Activated naive CD4-positive, alpha-beta T cell treated with anti-CD3 and anti-CD28 coated beads for 36 hours (primary cell): ENCODE measurements around the gene CEACAM1. TPM values are rescaled to one million over a fixed set of nuclear protein-coding genes. Genes with fewer than 3 reads are reported as not detected.
"Not testable (repeated sequence)": the region's sequence is repeated elsewhere in the genome, so short reads cannot be mapped to it uniquely, and the experiment has no call there.

ENCODE experiments used
- CTCF ChIA-PET: fragments of 350-600 bp; sonication (Branson Sonifier 250); formaldehyde crosslinking; loops from one replicate; lab custom pipeline; 2021; ENCODE audit warnings: antibody characterized with exemption; lab: Charles Lee
- DNase-seq: peaks from one replicate; pipeline ENCODE4 v3.0.0-alpha.2; 2020
- H3K27ac Mint-ChIP-seq: one replicate; pipeline ENCODE4 v1.8.0; 2021; ENCODE audit warnings: mild to moderate bottlenecking, mixed read lengths
- H3K27me3 Mint-ChIP-seq: one replicate; pipeline ENCODE4 v1.8.0; 2021; ENCODE audit warnings: low read depth, mixed read lengths
- H3K36me3 Mint-ChIP-seq: one replicate; pipeline ENCODE4 v1.8.0; 2021; ENCODE audit warnings: low read depth, mixed read lengths
- H3K4me1 Mint-ChIP-seq: one replicate; pipeline ENCODE4 v1.8.0; 2021; ENCODE audit warnings: low read depth, mixed read lengths
- H3K4me3 Mint-ChIP-seq: one replicate; pipeline ENCODE4 v1.8.0; 2021; ENCODE audit warnings: mild to moderate bottlenecking, moderate library complexity, mixed read lengths
- H3K9me3 Mint-ChIP-seq: one replicate; pipeline ENCODE4 v1.8.0; 2021; ENCODE audit warnings: mixed read lengths
- intact Hi-C: fragments of 100-400 bp; cut with micrococcal nuclease; formaldehyde crosslinking; loops from one replicate; pipeline ENCODE4 v1.15.1; 2023
- total RNA-seq, 2 experiments: library from RNA; stranded (reverse); gene quantifications; one replicate each; pipeline ENCODE4 v1.2.3, GENCODE V29; 2021

CEACAM1 gene
- total RNA-seq, 2 experiments from 2014 or later, result 3.1 to 3.6 TPM

GRCh38 chr19:42546831-42547500 is 18.7 kb upstream of the CEACAM1 start:
- Mint-ChIP-seq H3K27me3 (no peaks in the 10 kb centered on the region), H3K4me1 (no peaks in the 10 kb centered on the region), H3K27ac (no peak overlapping the region), H3K4me3 (no peak overlapping the region), H3K36me3 (no peaks in the 10 kb centered on the region), H3K9me3 (peaks cover 6% of the 10 kb centered on the region)
- CTCF ChIA-PET, result no interaction called here
- intact Hi-C loops, result no loop called here
- DNase-seq, result no peak

GRCh38 chr19:42544146-42544545 is 15.9 kb upstream of the CEACAM1 start:
- CTCF ChIA-PET, result no interaction called here
- intact Hi-C loops, result no loop called here
- H3K27me3 Mint-ChIP-seq, result no peaks in the 10 kb centered on the region
- H3K9me3 Mint-ChIP-seq, result peaks cover 3% of the 10 kb centered on the region
- H3K4me3 Mint-ChIP-seq, result no peak overlapping the region
- no peak overlapping the region for H3K27ac Mint-ChIP-seq
- no peaks in the 10 kb centered on the region for H3K4me1 Mint-ChIP-seq
- no peaks in the 10 kb centered on the region for H3K36me3 Mint-ChIP-seq
- no peak for DNase-seq

- Mint-ChIP-seq H3K9me3 (no peaks in the 10 kb centered on the region), H3K27me3 (no peaks in the 10 kb centered on the region), H3K4me3 (no peak overlapping the region), H3K27ac (no peak overlapping the region), H3K36me3 (no peaks in the 10 kb centered on the region), H3K4me1 (no peaks in the 10 kb centered on the region)
- CTCF ChIA-PET, result no interaction called here
- no peak for DNase-seq
- intact Hi-C loops, result no loop called here
Observed at GRCh38 chr19:42542791-42543190, 14.5 kb upstream of the CEACAM1 start.

GRCh38 chr19:42540071-42540553 is 11.8 kb upstream of the CEACAM1 start:
- no peak overlapping the region for H3K4me3 Mint-ChIP-seq
- no peak overlapping the region for H3K27ac Mint-ChIP-seq
- H3K9me3 Mint-ChIP-seq, result no peaks in the 10 kb centered on the region
- H3K4me1 Mint-ChIP-seq, result no peaks in the 10 kb centered on the region
- CTCF ChIA-PET, result no interaction called here
- no peaks in the 10 kb centered on the region for H3K36me3 Mint-ChIP-seq
- intact Hi-C loops, result no loop called here
- no peaks in the 10 kb centered on the region for H3K27me3 Mint-ChIP-seq
- no peak for DNase-seq

GRCh38 chr19:42538841-42539709 is 10.8 kb upstream of the CEACAM1 start:
- Mint-ChIP-seq H3K27me3 (no peaks in the 10 kb centered on the region), H3K4me3 (no peak overlapping the region), H3K36me3 (no peaks in the 10 kb centered on the region), H3K9me3 (no peaks in the 10 kb centered on the region), H3K4me1 (no peaks in the 10 kb centered on the region), H3K27ac (no peak overlapping the region)
- intact Hi-C loops, result no loop called here
- no peak for DNase-seq
- CTCF ChIA-PET, result no interaction called here

GRCh38 chr19:42535276-42535675 is 7.0 kb upstream of the CEACAM1 start:
- H3K4me1 Mint-ChIP-seq, H3K36me3 Mint-ChIP-seq, H3K27me3 Mint-ChIP-seq, H3K27ac Mint-ChIP-seq, DNase-seq, H3K9me3 Mint-ChIP-seq, H3K4me3 Mint-ChIP-seq, intact Hi-C loops: not testable (repeated sequence)
- CTCF ChIA-PET, result interaction anchor here (1.0 to 1.7 kb wide), 2 partner anchors 85 to 95 kb away, joined by 4 read pairs; no protein-coding TSS in a partner anchor

GRCh38 chr19:42534391-42534790 is 6.1 kb upstream of the CEACAM1 start:
- DNase-seq, result no peak
- Mint-ChIP-seq H3K27ac (no peak overlapping the region), H3K4me1 (peaks cover under 1% of the 10 kb centered on the region), H3K9me3 (no peaks in the 10 kb centered on the region), H3K27me3 (no peaks in the 10 kb centered on the region), H3K36me3 (no peaks in the 10 kb centered on the region), H3K4me3 (no peak overlapping the region)
- intact Hi-C loops, result no loop called here
- CTCF ChIA-PET, result interaction anchor here (1.7 kb wide), 1 partner anchor 94 kb away, joined by 4 read pairs; no protein-coding TSS in a partner anchor

- no peak overlapping the region for H3K4me3 Mint-ChIP-seq
- no peaks in the 10 kb centered on the region for H3K27me3 Mint-ChIP-seq
Observed at GRCh38 chr19:42532891-42533290, 4.6 kb upstream of the CEACAM1 start.

GRCh38 chr19:42531313-42531712 is 3.0 kb upstream of the CEACAM1 start:
- CTCF ChIA-PET, result interaction anchor here (0.7 to 5.0 kb wide), 5 partner anchors 25 to 90 kb away, joined by 3 to 123 read pairs (median 5); partner anchors contain the start of gene CXCL17
- H3K27me3 Mint-ChIP-seq, result no peaks in the 10 kb centered on the region
- no peak for DNase-seq
- H3K27ac Mint-ChIP-seq, result no peak overlapping the region
- intact Hi-C loops, result no loop called here
- H3K36me3 Mint-ChIP-seq, result no peaks in the 10 kb centered on the region
- no peaks in the 10 kb centered on the region for H3K9me3 Mint-ChIP-seq
- no peak overlapping the region for H3K4me3 Mint-ChIP-seq
- H3K4me1 Mint-ChIP-seq, result peaks cover 22% of the 10 kb centered on the region

More at GRCh38 chr19:42532891-42533290, 4.6 kb upstream of the CEACAM1 start:
- no peak overlapping the region for H3K27ac Mint-ChIP-seq
- DNase-seq, result no peak
- intact Hi-C loops, result no loop called here
- no peaks in the 10 kb centered on the region for H3K36me3 Mint-ChIP-seq
- CTCF ChIA-PET, result interaction anchor here (0.9 kb wide), 1 partner anchor 87 kb away, joined by 4 read pairs; no protein-coding TSS in a partner anchor
- peaks cover 16% of the 10 kb centered on the region for H3K4me1 Mint-ChIP-seq
- H3K9me3 Mint-ChIP-seq, result no peaks in the 10 kb centered on the region

GRCh38 chr19:42529248-42529764 is 1.0 kb upstream of the CEACAM1 start:
- Mint-ChIP-seq H3K36me3 (peaks cover 1% of the 10 kb centered on the region), H3K9me3 (no peaks in the 10 kb centered on the region), H3K27ac (peak overlapping the region; percentile 82), H3K4me3 (peak overlapping the region; percentile 75), H3K27me3 (no peaks in the 10 kb centered on the region), H3K4me1 (peaks cover 25% of the 10 kb centered on the region)
- intact Hi-C loops, result loop anchor here (1.0 kb wide), 2 partner anchors 79 to 91 kb away; no protein-coding TSS in a partner anchor
- CTCF ChIA-PET, result interaction anchor here (0.5 to 5.0 kb wide), 15 partner anchors 8 to 109 kb away, joined by 3 to 123 read pairs (median 5); partner anchors contain the start of gene CXCL17
- peak; percentile 85 for DNase-seq

GRCh38 chr19:42524943-42525342 is 3.3 kb downstream of the CEACAM1 start:
- peaks cover 26% of the 10 kb centered on the region for H3K4me1 Mint-ChIP-seq
- CTCF ChIA-PET, result no interaction called here
- peaks cover 1% of the 10 kb centered on the region for H3K36me3 Mint-ChIP-seq
- no peaks in the 10 kb centered on the region for H3K27me3 Mint-ChIP-seq
- H3K9me3 Mint-ChIP-seq, result no peaks in the 10 kb centered on the region
- H3K4me3 Mint-ChIP-seq, result no peak overlapping the region
- H3K27ac Mint-ChIP-seq, result no peak overlapping the region
- DNase-seq, result no peak
- intact Hi-C loops, result no loop called here

- no peak overlapping the region for H3K4me3 Mint-ChIP-seq
Observed at GRCh38 chr19:42524250-42524649, 4.0 kb downstream of the CEACAM1 start.

More at GRCh38 chr19:42524250-42524649, 4.0 kb downstream of the CEACAM1 start:
- intact Hi-C loops, result no loop called here
- Mint-ChIP-seq H3K4me1 (peaks cover 24% of the 10 kb centered on the region), H3K36me3 (peaks cover 1% of the 10 kb centered on the region), H3K27me3 (no peaks in the 10 kb centered on the region), H3K27ac (no peak overlapping the region), H3K9me3 (no peaks in the 10 kb centered on the region)
- no peak for DNase-seq
- CTCF ChIA-PET, result no interaction called here
